Epithelial cell of esophagus (primary cell): ENCODE results near the gene RNF144B.
A peak's percentile ranks its signal among the peaks of the same experiment; 100 is the strongest.
"Not testable (repeated sequence)": the region's sequence is repeated elsewhere in the genome, so short reads cannot be mapped to it uniquely, and the experiment has no call there.

Source experiments
- DNase-seq: peaks from one replicate; pipeline ENCODE4 v3.0.0; 2010; ENCODE audit warnings: low read depth
- H3K4me3 ChIP-seq: 2 replicates; pipeline ENCODE4 v1.5.1; 2011; ENCODE audit warnings: mild to moderate bottlenecking, low read length, control low read depth
- CTCF ChIP-seq: IDR thresholded peaks from 2 replicates; pipeline ENCODE4 v1.5.1; 2011; ENCODE audit warnings: low read depth, mild to moderate bottlenecking, low read length, control low read depth, inconsistent platforms; ENCODE audit not compliant: insufficient read depth; ENCODE audit errors: missing control alignments

The RNF144B gene

DNA sequence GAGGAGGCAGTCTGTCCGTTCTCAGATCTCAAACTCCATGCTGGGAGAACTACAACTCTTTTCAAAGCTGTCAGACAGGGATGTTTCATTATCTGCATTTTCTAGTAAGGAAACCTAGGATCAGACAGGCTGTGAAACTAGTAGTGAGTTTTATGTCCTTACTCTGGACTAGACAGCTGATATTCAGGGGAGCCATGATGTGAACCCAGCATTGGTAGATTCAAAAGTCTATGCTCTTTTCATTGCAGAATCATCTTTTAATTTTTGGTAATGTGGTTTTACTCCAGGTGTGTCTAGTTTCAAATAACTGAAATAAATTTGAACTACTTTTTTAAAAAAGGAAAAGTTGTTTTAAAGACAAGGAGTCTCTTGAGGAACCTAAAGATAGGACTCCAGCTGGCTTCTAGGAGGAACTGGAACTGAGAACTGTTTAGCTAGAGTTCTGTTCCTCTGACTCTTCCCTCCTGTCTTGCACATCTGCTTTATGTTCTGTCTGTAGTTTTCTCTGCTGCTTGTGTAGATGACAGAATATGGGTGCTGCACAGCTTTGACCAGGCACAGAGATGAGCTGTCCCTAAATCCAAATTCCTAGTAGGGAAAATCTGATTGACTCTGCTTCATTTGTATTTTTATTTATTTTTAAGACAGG, 27.8 kb upstream of the RNF144B start:
- no peak for TF ChIP-seq CTCF
- DNase-seq, result no peak
- no peak overlapping the region for H3K4me3 ChIP-seq

DNA sequence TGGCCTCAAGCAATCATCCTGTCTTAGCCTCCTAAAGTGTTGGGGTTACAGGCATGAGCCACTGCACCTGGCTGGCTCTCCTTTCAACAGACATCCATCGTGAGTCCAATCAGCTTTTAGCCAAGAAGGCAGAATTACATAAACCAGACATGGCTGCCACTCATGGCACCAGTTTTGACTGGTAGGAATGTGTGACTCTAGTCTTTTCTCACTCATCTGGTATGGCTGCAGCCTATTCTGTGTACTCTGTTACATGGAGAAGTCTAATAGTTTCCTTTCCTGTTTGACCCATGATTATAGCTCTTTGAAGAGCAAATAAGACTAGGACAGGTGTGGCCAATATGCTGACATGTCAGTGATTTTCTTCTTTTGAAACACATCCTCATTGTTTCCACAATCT, 27.0 kb upstream of the RNF144B start:
- DNase-seq, result peak; percentile 50
- no peak overlapping the region for H3K4me3 ChIP-seq
- TF ChIP-seq CTCF, result no peak

DNA sequence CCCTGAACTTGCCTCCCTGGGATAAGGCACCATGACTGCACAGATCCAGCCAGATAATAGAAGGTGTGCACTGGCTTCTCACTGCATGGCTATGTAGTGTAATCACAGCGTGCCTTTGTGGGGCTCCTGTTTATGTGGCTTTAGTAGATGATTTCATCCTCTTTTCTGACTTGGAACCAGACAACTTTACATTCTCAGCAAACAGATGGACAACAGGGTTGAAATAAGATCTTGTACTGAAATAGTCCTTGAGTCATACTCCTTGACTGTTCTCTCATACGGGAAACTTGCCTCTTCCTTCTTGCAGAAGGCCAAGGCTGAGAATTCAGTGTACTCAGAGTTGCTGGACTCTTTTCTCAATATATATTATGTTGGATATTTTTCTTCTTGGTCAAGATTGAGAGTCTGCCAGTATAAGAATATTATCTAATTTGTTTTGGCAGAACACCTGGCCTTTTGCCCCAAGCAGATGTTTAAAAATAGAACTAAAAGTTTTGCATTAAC, 25.0 kb upstream of the RNF144B start:
- peak; percentile 94 for DNase-seq
- H3K4me3 ChIP-seq, result no peak overlapping the region
- no peak for TF ChIP-seq CTCF

GRCh38 chr6:18363746-18364145, 23.4 kb upstream of the RNF144B start:
- DNase-seq, result no peak

DNA sequence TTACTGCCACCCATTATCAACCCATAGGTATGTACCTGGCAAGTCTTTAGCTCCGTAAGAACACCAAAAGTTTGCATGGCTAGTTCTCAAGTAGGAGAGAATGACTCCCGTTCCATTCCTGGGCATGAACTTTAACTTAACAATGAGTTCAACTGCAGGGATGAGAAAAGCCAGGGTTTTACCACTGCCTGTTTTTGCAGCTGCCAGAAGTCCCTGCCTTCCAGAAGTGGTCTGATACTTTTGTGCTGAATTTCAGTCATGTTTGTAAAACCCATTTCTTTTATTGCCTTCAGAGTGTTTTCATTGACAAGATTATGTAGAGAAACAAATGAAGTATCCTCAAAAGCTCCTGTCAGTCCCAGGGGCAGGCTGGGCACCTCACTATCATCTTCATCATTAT, 22.6 kb upstream of the RNF144B start:
- H3K4me3 ChIP-seq, DNase-seq: not testable (repeated sequence)

More at GRCh38 chr6:18363746-18364145, 23.4 kb upstream of the RNF144B start:
- no peak overlapping the region for H3K4me3 ChIP-seq
- TF ChIP-seq CTCF, result no peak

DNA sequence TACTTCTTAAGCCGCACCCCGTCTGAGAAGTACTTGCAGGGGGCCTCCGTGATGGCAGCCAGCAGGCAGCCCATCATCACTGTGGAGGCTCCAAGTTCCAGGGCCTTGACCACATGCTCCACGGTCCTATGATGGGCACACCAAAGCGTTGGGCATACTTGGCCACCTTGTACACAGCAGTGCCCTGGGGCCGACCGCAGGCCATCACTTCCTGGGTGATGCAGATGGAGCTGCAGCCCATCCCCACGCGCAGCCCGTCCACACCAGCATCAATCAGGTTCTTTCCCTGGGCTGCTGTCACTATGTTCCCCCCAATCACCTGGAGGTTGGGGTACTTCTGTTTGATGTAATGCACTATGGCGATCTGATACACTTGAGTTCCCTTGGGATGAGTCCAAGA, 19.8 kb upstream of the RNF144B start:
- no peak overlapping the region for H3K4me3 ChIP-seq
- no peak for TF ChIP-seq CTCF
- no peak for DNase-seq

DNA sequence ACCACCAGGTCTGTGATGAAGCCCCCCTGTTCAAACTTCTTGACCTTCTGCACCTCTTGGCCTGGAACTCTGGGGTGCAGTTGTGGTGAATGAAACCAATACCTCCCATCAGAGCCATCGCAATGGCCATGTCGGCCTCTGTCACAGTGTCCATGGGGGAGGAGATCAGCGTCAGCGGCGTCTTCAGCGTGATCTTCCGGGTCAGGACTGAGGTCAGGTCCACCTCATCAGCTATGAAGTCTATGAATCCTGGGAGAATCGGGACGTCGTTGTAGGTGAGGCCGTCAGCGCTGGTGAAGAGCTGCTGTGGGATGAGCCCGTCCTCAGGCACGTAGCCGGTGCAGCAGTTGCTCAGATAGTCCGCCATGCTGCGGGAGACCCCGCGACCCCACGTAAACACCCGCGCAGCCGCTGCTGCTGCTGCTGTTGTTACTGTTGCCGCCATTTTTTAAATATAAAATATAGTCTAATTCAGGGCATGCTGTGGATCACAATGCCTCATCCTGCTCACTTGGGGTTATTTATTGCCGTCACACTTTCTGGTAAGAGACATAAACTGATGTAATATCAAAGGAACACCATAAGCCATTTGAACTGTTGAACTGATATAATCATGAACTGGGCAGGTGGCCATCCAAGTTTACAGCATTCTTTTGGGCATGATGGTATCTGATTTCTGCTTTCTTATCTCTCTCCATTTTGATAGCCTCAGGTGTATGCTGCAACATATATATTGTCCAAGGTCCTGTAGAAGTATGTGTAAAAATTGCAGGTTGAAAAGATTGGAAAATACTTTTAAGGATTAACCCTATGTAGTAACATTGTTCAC, 18.7 kb upstream of the RNF144B start:
- no peak overlapping the region for H3K4me3 ChIP-seq
- DNase-seq, result no peak
- no peak for TF ChIP-seq CTCF
